ENCODE measurements around the gene TCN1. TPM values are rescaled to one million over a fixed set of nuclear protein-coding genes. Genes with fewer than 3 reads are reported as not detected.

The TCN1 gene
- total RNA-seq, 1 experiment from 2014 or later: 1.7 TPM

- RAD21 ChIA-PET (ENCODE audit: low non-redundant PET in 1 of 2, low total read pairs in 2 of 2, uncharacterized antibody in 2 of 2, unreplicated experiment in 2 of 2): no interaction called here
These were observed 11.0 kb upstream of the TCN1 start for GRCh38 chr11:59877325-59877724.

GRCh38 chr11:59875856-59876519, 9.7 kb upstream of the TCN1 start:
- Histone ChIP-seq H3K9ac (ENCODE audit: low read length) (no peak overlapping the region), H4K20me1 (ENCODE audit: insufficient read depth) (no peaks in the 10 kb centered on the region), H3K4me3 (replicated peaks in 1 of 2; ENCODE audit: low read depth in 1 of 2, low read length in 2 of 2) (no peak overlapping the region), H3K4me1 (ENCODE audit: control insufficient read depth in 1 of 2, insufficient read depth in 2 of 2, low read length in 2 of 2) (no peaks in the 10 kb centered on the region), H3K27me3 (ENCODE audit: insufficient read depth, low read length) (no peaks in the 10 kb centered on the region), H3K27ac (ENCODE audit: low read depth, low read length) (no peak overlapping the region), H3K4me2 (ENCODE audit: low read length) (no peak overlapping the region), H2AFZ (ENCODE audit: low read depth, low read length, poor library complexity, severe bottlenecking) (no peak overlapping the region), H3K36me3 (ENCODE audit: control insufficient read depth in 1 of 2, insufficient read depth in 2 of 2, low read length in 2 of 2) (no peaks in the 10 kb centered on the region), H3K9me3 (ENCODE audit: control insufficient read depth in 1 of 2, insufficient read depth in 1 of 2, low read depth in 1 of 2, low read length in 2 of 2) (no peaks in the 10 kb centered on the region), H3K9me2 (ENCODE audit: insufficient read depth) (no peaks in the 10 kb centered on the region), H3K79me2 (ENCODE audit: insufficient read depth, low read length) (no peaks in the 10 kb centered on the region)
- TF ChIP-seq REST (IDR thresholded peaks at IDR 0.05; ENCODE audit: low read depth): no peak
- no peak for TF ChIP-seq POLR2AphosphoS5 (IDR thresholded peaks at IDR 0.05; ENCODE audit: low read depth, low read length)
- TF ChIP-seq SIN3A (IDR thresholded peaks at IDR 0.05; ENCODE audit: low read depth): no peak
- TF ChIP-seq FOSL1 (IDR thresholded peaks at IDR 0.05; ENCODE audit: low read depth): no peak
- TF ChIP-seq, protein P1, sequence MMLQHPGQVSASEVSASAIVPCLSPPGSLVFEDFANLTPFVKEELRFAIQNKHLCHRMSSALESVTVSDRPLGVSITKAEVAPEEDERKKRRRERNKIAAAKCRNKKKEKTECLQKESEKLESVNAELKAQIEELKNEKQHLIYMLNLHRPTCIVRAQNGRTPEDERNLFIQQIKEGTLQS (IDR thresholded peaks at IDR 0.05): no peak
- no peak for TF ChIP-seq EGR1 (IDR thresholded peaks at IDR 0.05; ENCODE audit: low read depth)
- no peak for TF ChIP-seq MAX (IDR thresholded peaks at IDR 0.05)
- POLR2A ChIA-PET: no interaction called here
- no peak for ATAC-seq
- CTCF ChIA-PET: no interaction called here
- intact Hi-C loops (cut with micrococcal nuclease): no loop called here
- no peak for DNase-seq (ENCODE audit: low read depth, low spot score)
- RAD21 ChIA-PET (ENCODE audit: low non-redundant PET in 1 of 2, low total read pairs in 2 of 2, uncharacterized antibody in 2 of 2, unreplicated experiment in 2 of 2): no interaction called here
- BruUV-seq (replicated peaks): no TSS peak

More at GRCh38 chr11:59877325-59877724, 11.0 kb upstream of the TCN1 start:
- no peaks in the 10 kb centered on the region for H3K9me2 ChIP-seq (ENCODE audit: insufficient read depth)
- no peaks in the 10 kb centered on the region for H3K4me1 ChIP-seq (ENCODE audit: control insufficient read depth in 1 of 2, insufficient read depth in 2 of 2, low read length in 2 of 2)
- POLR2A ChIA-PET: no interaction called here
- no peaks in the 10 kb centered on the region for H3K79me2 ChIP-seq (ENCODE audit: insufficient read depth, low read length)
- no peaks in the 10 kb centered on the region for H4K20me1 ChIP-seq (ENCODE audit: insufficient read depth)
- no peak overlapping the region for H3K9ac ChIP-seq (ENCODE audit: low read length)
- intact Hi-C loops (cut with micrococcal nuclease): no loop called here
- DNase-seq (ENCODE audit: low read depth, low spot score) (no peak), ATAC-seq (no peak)
- no peaks in the 10 kb centered on the region for H3K36me3 ChIP-seq (ENCODE audit: control insufficient read depth in 1 of 2, insufficient read depth in 2 of 2, low read length in 2 of 2)
- no peak overlapping the region for H3K4me2 ChIP-seq (ENCODE audit: low read length)
- TF ChIP-seq YY1 (IDR thresholded peaks at IDR 0.05; ENCODE audit: extremely low read depth, insufficient replicate concordance, low read depth, low read length) (no peak), ELF1 (IDR thresholded peaks at IDR 0.05; ENCODE audit: borderline replicate concordance, low read depth) (no peak), SP1 (IDR thresholded peaks at IDR 0.05; ENCODE audit: low read depth) (no peak), FOSL1 (IDR thresholded peaks at IDR 0.05; ENCODE audit: low read depth) (no peak), SIN3A (IDR thresholded peaks at IDR 0.05; ENCODE audit: low read depth) (no peak), EZH2 (IDR thresholded peaks at IDR 0.05) (no peak), CBX3 (IDR thresholded peaks at IDR 0.05; ENCODE audit: low read depth) (no peak), EZH2phosphoT487 (IDR thresholded peaks at IDR 0.05; ENCODE audit: borderline replicate concordance) (no peak), TCF7L2 (IDR thresholded peaks at IDR 0.05; ENCODE audit: borderline replicate concordance, extremely low read depth, insufficient read depth, insufficient read length) (no peak), CEBPB (IDR thresholded peaks at IDR 0.05; ENCODE audit: low read depth) (no peak), MAX (IDR thresholded peaks at IDR 0.05) (no peak), ZNF274 (IDR thresholded peaks at IDR 0.05; ENCODE audit: low read depth, low read length) (no peak)
- no peaks in the 10 kb centered on the region for H3K9me3 ChIP-seq (ENCODE audit: control insufficient read depth in 1 of 2, insufficient read depth in 1 of 2, low read depth in 1 of 2, low read length in 2 of 2)
- H3K27me3 ChIP-seq (ENCODE audit: insufficient read depth, low read length): no peaks in the 10 kb centered on the region
- no peak overlapping the region for H3K27ac ChIP-seq (ENCODE audit: low read depth, low read length)
- CTCF ChIA-PET: no interaction called here
- H2AFZ ChIP-seq (ENCODE audit: low read depth, low read length, poor library complexity, severe bottlenecking): no peak overlapping the region
- H3K4me3 ChIP-seq (replicated peaks in 1 of 2; ENCODE audit: low read depth in 1 of 2, low read length in 2 of 2): no peak overlapping the region
- BruUV-seq (replicated peaks): no TSS peak
